Activated CD8-positive, alpha-beta T cell treated with anti-CD3 and anti-CD28 coated beads, Interleukin-2, amount 10 ng/mL, durations not matched to agents 7 days and 5 days (primary cell): Measurements from ENCODE around the gene KCNK17. TPM values are rescaled to one million over a fixed set of nuclear protein-coding genes. Genes with fewer than 3 reads are reported as not detected.
A peak's percentile ranks its signal among the peaks of the same experiment; 100 is the strongest.

Experiments used
- ATAC-seq: fragments of 150-1000 bp; cut with Tn5 transposase; one replicate; pipeline ENCODE4 v1.10.0; 2021; ENCODE audit warnings: moderate library complexity
- CTCF ChIA-PET: fragments of 350-600 bp; sonication (Branson Sonifier 250); formaldehyde crosslinking; loops from one replicate; lab custom pipeline; 2021; ENCODE audit warnings: antibody characterized with exemption; lab: Charles Lee
- POLR2A ChIA-PET: fragments of 350-600 bp; sonication (Branson Sonifier 250); formaldehyde crosslinking; loops from one replicate; lab custom pipeline; 2021; ENCODE audit warnings: antibody characterized with exemption; lab: Charles Lee
- DNase-seq: peaks from one replicate; pipeline ENCODE4 v3.0.0-alpha.2; 2020
- H3K27ac Mint-ChIP-seq: one replicate; pipeline ENCODE4 v1.8.0; 2021; ENCODE audit warnings: mild to moderate bottlenecking, mixed read lengths
- H3K27me3 Mint-ChIP-seq: one replicate; pipeline ENCODE4 v1.8.0; 2021; ENCODE audit warnings: low read depth, mixed read lengths
- H3K36me3 Mint-ChIP-seq: one replicate; pipeline ENCODE4 v1.8.0; 2021; ENCODE audit warnings: low read depth, mixed read lengths
- H3K4me1 Mint-ChIP-seq: one replicate; pipeline ENCODE4 v1.8.0; 2021; ENCODE audit warnings: low read depth, mixed read lengths
- H3K4me3 Mint-ChIP-seq: one replicate; pipeline ENCODE4 v1.8.0; 2021; ENCODE audit warnings: mild to moderate bottlenecking, mixed read lengths
- H3K9me3 Mint-ChIP-seq: one replicate; pipeline ENCODE4 v1.8.0; 2022; ENCODE audit warnings: mixed read lengths; ENCODE audit not compliant: insufficient read depth
- total RNA-seq, 2 experiments: library from RNA; stranded (reverse); gene quantifications; one replicate each; pipeline ENCODE4 v1.2.3, GENCODE V29; 2021

The KCNK17 gene
- total RNA-seq, 2 experiments from 2014 or later = not detected

DNA sequence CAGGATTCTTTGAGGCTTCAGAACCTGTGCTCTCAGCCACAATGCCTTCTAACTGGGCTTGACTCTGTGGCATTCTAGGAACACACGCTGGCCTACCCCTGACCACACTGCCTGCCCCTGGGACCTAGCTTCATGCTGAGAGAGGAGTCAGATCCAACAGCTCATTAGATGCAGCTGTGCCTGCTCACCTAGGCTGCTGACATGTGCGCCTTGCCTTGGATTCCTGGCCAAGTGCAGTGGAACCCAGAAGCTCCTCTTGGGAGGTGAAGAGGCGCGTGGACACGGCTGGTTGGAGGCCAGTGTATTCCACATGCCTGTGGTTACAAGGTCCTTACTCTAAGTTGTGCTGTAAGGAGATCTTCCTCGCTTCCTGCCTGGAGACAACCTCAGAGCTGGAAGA is 33.0 kb upstream of the KCNK17 start:
- POLR2A ChIA-PET = interaction anchor here (0.6 kb wide), 1 partner anchor 233 kb away, joined by 3 read pairs; no protein-coding TSS in a partner anchor
- H3K9me3 Mint-ChIP-seq = no peaks in the 10 kb centered on the region
- H3K4me1 Mint-ChIP-seq = peaks cover 10% of the 10 kb centered on the region
- no peaks in the 10 kb centered on the region for H3K36me3 Mint-ChIP-seq
- ATAC-seq (no peak), DNase-seq (no peak)
- CTCF ChIA-PET = interaction anchor here (0.7 to 2.3 kb wide), 6 partner anchors 10 to 995 kb away, joined by 3 to 7 read pairs (median 4); no protein-coding TSS in a partner anchor
- peaks cover 2% of the 10 kb centered on the region for H3K27me3 Mint-ChIP-seq
- H3K27ac Mint-ChIP-seq = no peak overlapping the region
- H3K4me3 Mint-ChIP-seq = no peak overlapping the region

DNA sequence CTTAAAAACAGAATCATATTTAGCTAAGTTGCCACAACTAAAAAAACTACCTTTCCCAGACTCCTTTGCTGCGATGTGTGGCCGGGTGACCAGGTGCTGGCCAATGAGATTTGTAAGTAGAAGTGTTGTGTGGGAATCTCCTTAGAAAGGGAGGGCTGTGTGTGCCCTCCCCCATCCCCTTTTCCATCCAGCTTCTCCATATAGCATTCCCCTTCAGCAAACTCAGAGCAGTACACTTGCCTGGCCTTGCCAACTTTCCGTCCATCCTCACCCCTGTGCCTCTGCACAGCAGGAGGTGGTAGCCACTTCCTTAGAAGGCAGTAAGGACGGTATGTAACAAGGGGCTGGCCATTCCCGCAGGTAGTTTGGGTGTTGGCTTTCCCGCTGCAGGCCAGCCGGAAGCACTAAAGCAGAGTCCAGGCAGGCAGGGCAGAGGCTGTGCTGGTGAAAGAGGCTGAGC is 30.6 kb upstream of the KCNK17 start:
- H3K4me3 Mint-ChIP-seq = no peak overlapping the region
- no peak overlapping the region for H3K27ac Mint-ChIP-seq
- ChIA-PET CTCF (no interaction called here), POLR2A (no interaction called here)
- peaks cover 10% of the 10 kb centered on the region for H3K4me1 Mint-ChIP-seq
- ATAC-seq (no peak), DNase-seq (no peak)
- no peaks in the 10 kb centered on the region for H3K36me3 Mint-ChIP-seq
- peaks cover 2% of the 10 kb centered on the region for H3K27me3 Mint-ChIP-seq
- no peaks in the 10 kb centered on the region for H3K9me3 Mint-ChIP-seq

DNA sequence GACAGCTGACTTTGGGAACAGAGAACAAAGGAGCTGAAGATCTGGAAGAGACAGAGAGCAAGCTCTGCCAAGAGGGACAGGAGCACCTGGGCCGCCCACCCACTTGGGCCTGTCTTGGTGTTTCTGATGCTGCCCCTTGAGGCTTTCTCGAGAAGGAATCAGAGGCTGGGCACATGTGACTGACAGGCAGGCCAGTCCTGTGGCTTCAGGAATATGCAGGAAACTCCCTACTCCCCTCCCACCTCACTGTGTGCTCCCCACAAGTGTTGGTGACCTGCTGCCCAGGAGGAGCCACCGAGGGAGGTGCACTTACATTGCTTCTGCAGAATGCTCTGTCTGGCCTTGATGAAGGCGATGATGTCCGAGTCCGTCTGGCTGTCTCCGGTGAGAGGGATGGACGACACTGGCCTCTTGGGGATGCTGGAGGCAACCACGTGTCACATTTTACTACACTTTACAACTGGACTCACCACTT is 29.2 kb upstream of the KCNK17 start:
- H3K27me3 Mint-ChIP-seq = peaks cover 10% of the 10 kb centered on the region
- no peak overlapping the region for H3K4me3 Mint-ChIP-seq
- CTCF ChIA-PET = no interaction called here
- H3K4me1 Mint-ChIP-seq = peaks cover 13% of the 10 kb centered on the region
- DNase-seq (no peak), ATAC-seq (no peak)
- no peaks in the 10 kb centered on the region for H3K36me3 Mint-ChIP-seq
- POLR2A ChIA-PET = no interaction called here
- no peaks in the 10 kb centered on the region for H3K9me3 Mint-ChIP-seq
- H3K27ac Mint-ChIP-seq = peak overlapping the region; percentile 62

DNA sequence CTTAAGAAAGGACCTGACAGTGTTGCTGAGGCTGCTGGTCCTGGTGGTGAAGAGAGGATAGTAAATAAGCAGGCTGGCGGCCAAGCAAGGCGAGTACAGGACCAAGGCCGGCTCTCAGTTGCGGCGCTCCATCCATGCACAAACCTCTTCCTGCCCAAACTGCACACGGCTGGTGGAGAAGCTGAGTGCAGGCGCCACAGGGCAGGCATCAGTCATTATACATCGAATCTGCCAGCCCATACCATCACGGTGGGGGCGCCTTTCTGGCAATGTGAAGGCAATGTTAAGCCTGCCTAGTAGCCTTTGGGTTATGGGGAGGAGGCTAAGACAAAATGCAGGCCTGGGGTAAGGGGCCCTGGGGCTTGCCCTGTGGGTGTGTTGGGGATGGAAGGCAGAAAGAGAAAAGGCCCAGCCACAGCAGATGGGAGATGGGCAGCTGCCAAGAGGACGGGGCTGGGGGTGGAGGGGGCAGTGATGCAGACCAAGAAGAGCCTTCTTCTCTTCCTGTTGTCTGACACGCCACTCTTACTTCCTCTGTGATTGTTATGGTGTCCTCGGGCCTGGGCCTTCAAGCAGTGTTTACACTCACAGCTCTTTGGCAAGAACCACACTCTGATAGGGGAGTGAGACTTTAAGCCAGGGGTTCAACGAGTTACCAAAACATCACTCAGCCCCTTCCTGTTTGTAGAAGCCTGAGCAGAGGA is 28.6 kb upstream of the KCNK17 start:
- POLR2A ChIA-PET = interaction anchor here (0.6 kb wide), 1 partner anchor 1024 kb away, joined by 4 read pairs; no protein-coding TSS in a partner anchor
- H3K27ac Mint-ChIP-seq = peak overlapping the region; percentile 62
- no peak for ATAC-seq
- H3K27me3 Mint-ChIP-seq = peaks cover 16% of the 10 kb centered on the region
- H3K4me1 Mint-ChIP-seq = peaks cover 18% of the 10 kb centered on the region
- H3K36me3 Mint-ChIP-seq = no peaks in the 10 kb centered on the region
- H3K4me3 Mint-ChIP-seq = no peak overlapping the region
- DNase-seq = no peak
- CTCF ChIA-PET = no interaction called here
- H3K9me3 Mint-ChIP-seq = no peaks in the 10 kb centered on the region

DNA sequence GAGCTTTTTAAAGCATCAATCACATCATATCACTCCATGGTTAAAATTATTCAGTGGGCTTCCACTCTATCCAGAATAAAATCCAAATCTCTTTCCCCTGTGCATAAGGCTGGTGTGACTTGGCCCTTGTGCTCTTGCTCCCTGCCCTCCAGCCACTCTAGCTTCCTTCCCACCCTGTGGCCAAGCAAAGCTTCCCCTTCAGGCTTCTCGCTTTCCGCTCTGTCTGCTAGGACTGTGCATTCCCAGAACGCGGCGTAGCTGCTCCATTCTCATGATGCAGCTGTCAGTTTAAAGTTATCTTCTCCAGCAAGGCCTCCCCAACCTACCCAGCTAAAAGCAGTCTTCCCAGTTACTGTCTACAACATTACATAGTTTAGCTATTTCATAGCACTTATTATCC is 27.7 kb upstream of the KCNK17 start:
- no peaks in the 10 kb centered on the region for H3K36me3 Mint-ChIP-seq
- CTCF ChIA-PET = interaction anchor here (2.1 kb wide), 1 partner anchor 9 kb away, joined by 8 read pairs; no protein-coding TSS in a partner anchor
- POLR2A ChIA-PET = interaction anchor here (0.6 kb wide), 1 partner anchor 1025 kb away, joined by 4 read pairs; no protein-coding TSS in a partner anchor
- H3K9me3 Mint-ChIP-seq = no peaks in the 10 kb centered on the region
- no peak overlapping the region for H3K27ac Mint-ChIP-seq
- H3K4me1 Mint-ChIP-seq = peaks cover 18% of the 10 kb centered on the region
- ATAC-seq (no peak), DNase-seq (no peak)
- no peak overlapping the region for H3K4me3 Mint-ChIP-seq
- H3K27me3 Mint-ChIP-seq = peaks cover 20% of the 10 kb centered on the region

DNA sequence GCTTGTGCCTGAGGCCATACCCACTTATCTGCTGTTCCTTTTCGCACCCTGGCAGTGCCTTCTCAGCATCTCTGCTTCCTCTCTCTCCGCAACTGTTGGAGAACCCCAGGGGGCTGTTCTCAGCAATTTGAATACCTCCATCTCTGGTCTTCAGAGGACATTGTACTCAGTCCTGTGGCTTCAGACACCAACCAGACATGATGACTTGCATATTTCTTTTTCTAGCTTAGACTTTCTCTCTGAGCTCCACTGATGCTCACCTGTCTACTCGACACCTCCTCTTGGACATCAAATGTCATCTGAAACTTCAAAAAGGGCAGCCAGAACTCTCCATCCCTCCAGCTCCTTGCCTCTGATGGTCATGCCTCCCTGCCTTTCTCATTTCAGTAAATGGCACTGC is 27.1 kb upstream of the KCNK17 start:
- Mint-ChIP-seq H3K27me3 (peaks cover 23% of the 10 kb centered on the region), H3K9me3 (no peaks in the 10 kb centered on the region), H3K4me3 (no peak overlapping the region), H3K27ac (no peak overlapping the region), H3K36me3 (no peaks in the 10 kb centered on the region), H3K4me1 (peaks cover 22% of the 10 kb centered on the region)
- no peak for ATAC-seq
- POLR2A ChIA-PET = no interaction called here
- CTCF ChIA-PET = interaction anchor here (2.1 kb wide), 1 partner anchor 10 kb away, joined by 8 read pairs; no protein-coding TSS in a partner anchor
- DNase-seq = no peak

DNA sequence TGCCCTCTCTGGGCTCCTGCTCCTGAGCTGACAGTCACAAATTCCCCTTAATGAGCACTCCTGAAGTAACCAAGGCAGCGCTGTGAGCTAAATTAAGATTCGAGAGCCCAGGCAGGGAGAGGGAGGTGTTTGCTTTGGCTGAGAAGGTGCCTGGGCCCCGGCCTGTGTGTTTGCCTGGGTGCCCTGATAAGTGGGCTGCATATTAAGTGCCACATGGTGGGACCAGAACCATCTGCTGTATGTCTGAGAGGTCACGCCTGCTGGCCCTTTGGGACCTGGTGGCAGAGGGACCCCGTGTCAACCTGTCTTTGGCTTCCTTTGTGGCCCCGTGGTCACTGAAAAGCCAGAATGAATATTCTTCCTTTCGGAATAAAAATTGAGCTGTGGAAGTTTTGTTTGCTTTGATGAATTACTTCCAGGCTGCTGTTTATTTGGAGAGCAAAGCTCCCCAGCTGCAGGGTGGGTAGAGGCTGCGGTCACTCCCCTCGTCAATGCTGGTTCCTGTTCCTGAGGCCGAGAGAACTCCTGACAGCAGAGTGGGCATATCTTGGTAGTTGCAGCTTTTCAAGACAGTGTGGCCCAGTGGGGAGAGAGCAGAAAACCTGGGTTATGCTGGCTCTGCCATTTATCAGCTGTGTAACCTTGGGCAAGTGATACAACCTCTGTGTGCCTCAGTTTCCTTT is 25.8 kb upstream of the KCNK17 start:
- no peak overlapping the region for H3K4me3 Mint-ChIP-seq
- peaks cover 27% of the 10 kb centered on the region for H3K27me3 Mint-ChIP-seq
- H3K36me3 Mint-ChIP-seq = no peaks in the 10 kb centered on the region
- peaks cover 31% of the 10 kb centered on the region for H3K4me1 Mint-ChIP-seq
- ATAC-seq = no peak
- H3K9me3 Mint-ChIP-seq = no peaks in the 10 kb centered on the region
- no peak overlapping the region for H3K27ac Mint-ChIP-seq
- ChIA-PET CTCF (interaction anchor here (2.1 kb wide), 1 partner anchor 11 kb away, joined by 8 read pairs; no protein-coding TSS in a partner anchor), POLR2A (no interaction called here)
- DNase-seq = no peak

DNA sequence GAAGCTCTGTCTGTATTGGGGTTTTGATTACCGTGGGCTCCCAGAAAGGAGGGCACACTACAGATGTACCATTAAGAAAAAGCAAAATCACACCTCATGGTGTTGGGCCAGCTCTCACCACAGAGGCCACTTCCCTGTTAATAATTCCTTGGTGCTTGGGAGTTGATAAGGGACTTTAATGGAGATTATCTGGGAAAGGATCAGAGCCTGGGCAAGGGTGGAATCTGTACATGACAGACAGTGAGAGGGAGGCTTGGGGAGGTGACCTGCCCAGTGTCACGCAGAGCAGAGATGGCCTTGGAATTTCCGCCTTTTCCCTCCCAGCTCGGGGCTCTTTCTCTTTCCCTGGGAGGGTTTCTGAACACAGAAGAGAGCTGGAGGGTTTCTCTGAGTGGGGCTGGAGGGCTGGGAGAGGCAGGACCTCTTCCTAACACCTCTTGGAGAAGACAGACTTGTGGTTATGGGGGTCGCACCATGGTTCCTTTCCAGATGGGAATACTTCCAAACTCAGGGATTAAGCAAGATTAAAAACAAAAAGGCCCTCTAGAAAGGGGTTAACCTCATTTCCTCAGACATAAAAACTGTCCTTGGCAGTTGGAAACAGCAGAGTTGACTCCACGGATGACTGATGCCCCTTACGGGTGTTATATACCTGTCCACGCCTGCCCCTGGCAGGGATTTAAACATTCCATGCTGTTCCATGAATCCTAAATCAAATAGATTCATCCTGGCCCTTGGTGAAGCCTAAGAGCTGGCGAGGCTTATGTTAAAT is 25.1 kb upstream of the KCNK17 start:
- Mint-ChIP-seq H3K36me3 (no peaks in the 10 kb centered on the region), H3K4me1 (peaks cover 36% of the 10 kb centered on the region), H3K27me3 (peaks cover 31% of the 10 kb centered on the region), H3K9me3 (no peaks in the 10 kb centered on the region), H3K27ac (no peak overlapping the region), H3K4me3 (no peak overlapping the region)
- ChIA-PET CTCF (no interaction called here), POLR2A (no interaction called here)
- DNase-seq = no peak
- ATAC-seq = no peak

DNA sequence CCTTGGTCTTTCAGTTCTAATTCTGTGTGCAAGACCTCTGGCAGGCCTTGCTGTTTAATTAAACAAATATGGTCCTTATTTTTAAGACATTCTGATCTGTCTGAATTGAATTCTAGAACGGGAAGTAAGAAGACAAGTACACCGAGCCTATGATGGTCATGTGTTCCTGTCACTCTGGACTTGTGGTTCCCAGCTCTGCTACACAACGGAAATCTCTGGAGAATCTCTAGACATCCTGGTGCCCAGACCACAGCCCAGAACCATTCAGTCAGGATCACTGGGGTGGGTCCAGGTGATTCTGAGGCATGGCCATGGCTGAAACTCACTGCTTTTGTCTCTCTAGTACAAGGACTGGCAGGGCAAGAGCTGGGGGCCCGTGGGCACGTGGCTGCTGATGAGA is 24.2 kb upstream of the KCNK17 start:
- Mint-ChIP-seq H3K36me3 (no peaks in the 10 kb centered on the region), H3K27me3 (peaks cover 35% of the 10 kb centered on the region), H3K4me1 (peaks cover 31% of the 10 kb centered on the region), H3K9me3 (no peaks in the 10 kb centered on the region), H3K27ac (no peak overlapping the region), H3K4me3 (no peak overlapping the region)
- POLR2A ChIA-PET = no interaction called here
- no peak for DNase-seq
- CTCF ChIA-PET = no interaction called here
- no peak for ATAC-seq

DNA sequence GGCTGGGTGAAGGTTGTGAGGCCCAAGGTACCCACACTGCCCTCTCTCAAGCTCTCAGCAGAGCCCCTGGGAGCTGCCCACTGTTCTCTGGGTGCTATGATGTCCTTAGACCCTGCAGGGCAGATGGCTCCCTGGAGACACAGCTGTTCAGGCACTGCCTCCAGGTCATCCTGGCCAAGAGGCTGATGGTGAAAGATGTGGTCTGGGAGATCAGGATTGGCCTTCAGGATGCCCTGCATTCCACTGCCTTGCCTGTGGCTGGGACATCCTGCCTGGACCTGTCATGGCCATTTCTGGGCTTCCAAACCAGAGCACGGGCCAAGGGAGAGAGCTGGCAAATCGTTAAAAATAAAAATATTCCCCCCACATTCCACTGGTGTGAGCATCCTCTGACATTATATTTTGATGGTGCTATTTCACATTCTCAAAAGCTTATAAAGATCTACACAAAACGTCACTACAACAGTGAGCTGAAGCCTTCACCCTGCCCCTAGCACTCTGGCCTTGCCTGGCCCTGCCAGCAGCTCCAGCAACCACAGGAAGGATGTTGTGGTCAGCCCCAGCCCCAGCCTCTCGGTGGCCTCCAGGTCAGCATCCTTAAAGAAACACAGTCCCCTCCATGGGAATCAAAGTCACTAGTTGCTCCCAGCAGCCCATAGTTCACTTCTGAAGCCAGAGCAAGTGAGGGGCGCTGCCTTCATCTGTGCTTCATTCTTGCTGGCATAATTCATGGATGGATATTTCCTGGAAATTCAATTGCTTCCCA is 21.7 kb upstream of the KCNK17 start:
- Mint-ChIP-seq H3K27me3 (peaks cover 50% of the 10 kb centered on the region), H3K9me3 (no peaks in the 10 kb centered on the region), H3K4me1 (peaks cover 25% of the 10 kb centered on the region), H3K4me3 (peak overlapping the region; percentile 7), H3K36me3 (no peaks in the 10 kb centered on the region), H3K27ac (no peak overlapping the region)
- ChIA-PET POLR2A (interaction anchor here (0.6 kb wide), 1 partner anchor 98 kb away, joined by 4 read pairs; no protein-coding TSS in a partner anchor), CTCF (interaction anchor here (1.3 to 1.4 kb wide), 2 partner anchors 19 to 33 kb away, joined by 3 read pairs; no protein-coding TSS in a partner anchor)
- DNase-seq (peak; percentile 62), ATAC-seq (peak; percentile 68)
